ENCODE measurements around the gene ADGRV1.
A peak's percentile ranks its signal among the peaks of the same experiment; 100 is the strongest.
"Not testable (repeated sequence)": the region's sequence is repeated elsewhere in the genome, so short reads cannot be mapped to it uniquely, and the experiment has no call there.

ADGRV1 gene

GRCh38 chr5:90830058-90830457 is 271.5 kb downstream of the ADGRV1 start:
- no peak overlapping the region for H3K4me3 ChIP-seq (ENCODE audit: low read length)
- DNase-seq (ENCODE audit: low read depth): no peak
- TF ChIP-seq CTCF (IDR thresholded peaks at IDR 0.05; ENCODE audit: insufficient read depth, low read depth, low read length, missing control alignments): no peak

GRCh38 chr5:90833753-90834152 is 275.2 kb downstream of the ADGRV1 start:
- H3K4me3 ChIP-seq (ENCODE audit: low read length): no peak overlapping the region
- no peak for DNase-seq (ENCODE audit: low read depth)
- no peak for TF ChIP-seq CTCF (IDR thresholded peaks at IDR 0.05; ENCODE audit: insufficient read depth, low read depth, low read length, missing control alignments)

- DNase-seq (ENCODE audit: low read depth): no peak
- H3K4me3 ChIP-seq (ENCODE audit: low read length): no peak overlapping the region
- no peak for TF ChIP-seq CTCF (IDR thresholded peaks at IDR 0.05; ENCODE audit: insufficient read depth, low read depth, low read length, missing control alignments)
These were observed 276.1 kb downstream of the ADGRV1 start for GRCh38 chr5:90834711-90835110.

GRCh38 chr5:90843443-90843842 is 284.8 kb downstream of the ADGRV1 start:
- DNase-seq (ENCODE audit: low read depth): no peak
- TF ChIP-seq CTCF (IDR thresholded peaks at IDR 0.05; ENCODE audit: insufficient read depth, low read depth, low read length, missing control alignments): no peak

GRCh38 chr5:90844931-90845330 is 286.3 kb downstream of the ADGRV1 start:
- H3K4me3 ChIP-seq (ENCODE audit: low read length): no peak overlapping the region
- DNase-seq (ENCODE audit: low read depth): peak; percentile 46
- TF ChIP-seq CTCF (IDR thresholded peaks at IDR 0.05; ENCODE audit: insufficient read depth, low read depth, low read length, missing control alignments): no peak

More at GRCh38 chr5:90843443-90843842, 284.8 kb downstream of the ADGRV1 start:
- H3K4me3 ChIP-seq (ENCODE audit: low read length): no peak overlapping the region

GRCh38 chr5:90845723-90846554 is 287.3 kb downstream of the ADGRV1 start:
- no peak for TF ChIP-seq CTCF (IDR thresholded peaks at IDR 0.05; ENCODE audit: insufficient read depth, low read depth, low read length, missing control alignments)
- no peak for DNase-seq (ENCODE audit: low read depth)
- H3K4me3 ChIP-seq (ENCODE audit: low read length): no peak overlapping the region

GRCh38 chr5:90847606-90848005 is 289.0 kb downstream of the ADGRV1 start:
- DNase-seq (ENCODE audit: low read depth); H3K4me3 ChIP-seq (ENCODE audit: low read length): not testable (repeated sequence)

Data from epithelial cell of esophagus (primary cell).